Measurements from ENCODE around the gene OGA.

Gene OGA

GRCh38 chr10:101758858-101759257, 59.4 kb downstream of the OGA start:
- TF ChIP-seq CTCF (conservative IDR thresholded peaks at IDR 0.05; ENCODE audit: low read length): no peak
- DNase-seq (ENCODE audit: low read depth): no peak
- H3K4me3 ChIP-seq (ENCODE audit: low read length): no peak overlapping the region

GRCh38 chr10:101752241-101752640, 66.0 kb downstream of the OGA start:
- no peak for TF ChIP-seq CTCF (conservative IDR thresholded peaks at IDR 0.05; ENCODE audit: low read length)
- DNase-seq (ENCODE audit: low read depth): no peak
- H3K4me3 ChIP-seq (ENCODE audit: low read length): no peak overlapping the region

GRCh38 chr10:101749047-101750016, 68.9 kb downstream of the OGA start:
- no peak for DNase-seq (ENCODE audit: low read depth)
- TF ChIP-seq CTCF (conservative IDR thresholded peaks at IDR 0.05; ENCODE audit: low read length): no peak
- H3K4me3 ChIP-seq (ENCODE audit: low read length): no peak overlapping the region

- no peak overlapping the region for H3K4me3 ChIP-seq (ENCODE audit: low read length)
- TF ChIP-seq CTCF (conservative IDR thresholded peaks at IDR 0.05; ENCODE audit: low read length): no peak
- DNase-seq (ENCODE audit: low read depth): no peak
These were observed 69.7 kb downstream of the OGA start for GRCh38 chr10:101748496-101748895.

- no peak overlapping the region for H3K4me3 ChIP-seq (ENCODE audit: low read length)
- TF ChIP-seq CTCF (conservative IDR thresholded peaks at IDR 0.05; ENCODE audit: low read length): no peak
- DNase-seq (ENCODE audit: low read depth): no peak
These were observed 73.1 kb downstream of the OGA start for GRCh38 chr10:101745074-101745696.

- TF ChIP-seq CTCF (conservative IDR thresholded peaks at IDR 0.05; ENCODE audit: low read length): no peak
- peak; percentile 2 for DNase-seq (ENCODE audit: low read depth)
- H3K4me3 ChIP-seq (ENCODE audit: low read length): no peak overlapping the region
These were observed 74.0 kb downstream of the OGA start for GRCh38 chr10:101744267-101744666.

- H3K4me3 ChIP-seq (ENCODE audit: low read length): no peak overlapping the region
- no peak for TF ChIP-seq CTCF (conservative IDR thresholded peaks at IDR 0.05; ENCODE audit: low read length)
- no peak for DNase-seq (ENCODE audit: low read depth)
These were observed 76.3 kb downstream of the OGA start for GRCh38 chr10:101741938-101742337.

Data from AG10803 (cell line).